Measurements from ENCODE around the gene CENPO.

Gene CENPO, protein sequence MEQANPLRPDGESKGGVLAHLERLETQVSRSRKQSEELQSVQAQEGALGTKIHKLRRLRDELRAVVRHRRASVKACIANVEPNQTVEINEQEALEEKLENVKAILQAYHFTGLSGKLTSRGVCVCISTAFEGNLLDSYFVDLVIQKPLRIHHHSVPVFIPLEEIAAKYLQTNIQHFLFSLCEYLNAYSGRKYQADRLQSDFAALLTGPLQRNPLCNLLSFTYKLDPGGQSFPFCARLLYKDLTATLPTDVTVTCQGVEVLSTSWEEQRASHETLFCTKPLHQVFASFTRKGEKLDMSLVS

DNA sequence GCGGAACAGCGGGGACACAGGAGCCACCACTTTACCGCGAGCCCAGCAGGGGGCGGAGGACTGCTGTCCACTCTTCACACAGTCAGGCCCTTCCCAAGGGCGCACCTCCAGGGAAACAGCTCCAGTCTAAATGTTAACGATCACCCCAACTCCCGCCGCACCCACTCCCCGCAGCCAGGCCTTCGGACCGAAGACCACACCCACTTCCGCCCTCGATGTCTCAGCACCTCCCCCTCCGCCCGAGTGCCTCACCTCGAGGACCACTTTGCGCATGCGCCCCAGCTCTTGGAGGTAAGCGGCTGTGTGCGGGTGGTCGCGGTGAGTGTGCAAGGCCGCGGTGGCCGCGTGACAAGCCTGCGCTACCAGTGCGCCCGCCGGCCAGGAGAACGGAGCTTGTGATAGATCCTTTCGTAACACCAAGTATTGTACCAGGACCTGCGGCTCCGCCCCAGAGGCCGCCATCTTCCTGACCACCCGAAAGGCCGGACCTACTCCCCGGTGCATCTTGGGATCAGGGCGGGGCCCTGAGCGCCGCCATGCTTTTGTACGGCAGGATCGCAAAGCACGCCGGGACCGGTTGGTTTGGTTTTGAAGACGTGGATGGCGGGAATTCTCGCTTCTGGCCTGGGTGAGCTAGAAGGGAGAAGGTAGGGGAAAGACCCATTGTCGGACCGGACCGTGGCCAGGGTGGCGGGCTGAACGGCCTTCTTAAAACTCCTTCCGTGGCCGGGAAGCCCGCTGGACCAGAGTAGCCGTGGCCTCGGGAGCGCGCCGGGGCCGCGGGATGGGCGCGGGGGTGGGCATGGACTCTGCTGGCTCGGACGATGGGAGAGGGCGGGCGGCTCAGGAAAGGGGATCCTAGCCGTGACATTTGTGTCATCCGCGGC, at the start of gene CENPO, which contains the start of gene PTRHD1:
Gene CENPO (plus strand): TSS at position 552 of the 887 bp plus-strand sequence. CDS start 495 bp downstream, outside the sequence.
Gene PTRHD1 (minus strand): TSS at position 518 of the 887 bp plus-strand sequence. CDS start 14 bp downstream, at position 504.
- DNase-seq, result peak; percentile 93

DNA sequence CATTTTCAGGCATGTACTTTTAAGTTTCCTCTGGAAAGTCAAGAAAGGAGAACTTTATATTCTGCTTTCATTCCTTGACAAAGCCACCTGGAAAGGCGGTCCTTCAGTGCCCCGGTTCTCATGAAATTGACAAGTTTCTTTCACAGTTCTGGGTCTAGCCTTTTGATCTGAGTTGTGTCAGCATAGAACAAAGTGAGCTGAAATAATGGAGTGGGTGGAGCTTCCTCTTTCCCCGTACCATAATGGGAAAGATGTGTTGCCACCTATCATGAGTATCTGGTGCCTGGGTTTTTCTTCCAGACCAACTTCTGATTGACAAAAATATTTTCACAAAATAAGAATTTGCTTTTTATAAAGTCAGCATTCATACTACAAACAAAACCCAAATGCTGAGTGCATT, 49.3 kb upstream of the CENPO start:
- DNase-seq, result no peak

DNA sequence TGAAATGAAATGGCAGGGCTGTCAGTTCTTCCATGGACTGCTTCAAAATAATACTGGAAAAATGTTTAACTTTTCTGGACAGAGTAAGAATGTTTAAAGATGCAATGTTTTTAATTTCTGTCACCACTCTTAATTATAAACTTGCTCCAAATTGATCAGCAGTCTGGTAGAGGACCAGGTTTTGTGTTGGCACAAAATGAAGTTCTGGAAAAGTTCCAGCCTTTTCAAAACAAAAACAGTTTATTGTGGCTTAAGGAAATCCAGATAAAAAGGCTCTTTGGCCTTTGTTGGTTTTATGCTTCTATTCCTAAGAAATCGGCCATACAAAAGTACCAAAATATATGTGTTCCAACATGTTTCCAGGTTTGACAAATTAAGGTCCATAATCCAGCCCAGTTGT, 48.9 kb upstream of the CENPO start:
- no peak for DNase-seq

GRCh38 chr2:24745825-24746224, 47.4 kb upstream of the CENPO start:
- DNase-seq, result no peak

GRCh38 chr2:24747299-24747698, 45.9 kb upstream of the CENPO start:
- DNase-seq, result no peak

DNA sequence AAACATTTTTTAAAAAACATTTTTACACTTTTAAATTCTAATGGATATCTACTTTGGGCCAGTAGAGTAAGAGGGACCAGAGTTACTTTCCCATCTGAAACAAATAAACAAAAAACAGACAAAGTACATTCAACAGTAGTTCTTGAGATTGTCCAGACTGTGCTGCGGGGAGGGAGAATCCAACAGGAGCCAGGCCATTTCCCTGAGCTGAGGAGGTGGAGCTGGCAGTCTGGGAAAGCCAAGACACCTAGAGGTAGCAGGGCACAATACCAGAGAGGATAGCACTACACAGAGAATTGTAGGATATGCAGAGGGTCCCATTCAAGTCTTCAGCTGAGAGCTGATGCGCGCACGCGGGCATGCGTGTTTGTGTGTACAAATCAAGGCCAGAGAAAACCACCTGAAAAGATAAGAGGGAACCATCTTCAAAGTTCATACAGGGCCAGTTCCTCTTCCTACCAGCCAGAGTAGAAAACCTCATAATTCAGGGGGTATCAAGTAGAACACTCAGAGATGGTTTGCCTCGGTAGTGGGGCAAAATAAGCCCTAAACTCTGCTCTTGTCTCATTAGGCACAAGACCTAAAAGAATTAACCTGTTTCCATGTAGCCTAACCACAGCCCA, 44.0 kb upstream of the CENPO start:
- DNase-seq, result no peak

GRCh38 chr2:24754985-24755705, 38.1 kb upstream of the CENPO start:
- no peak for DNase-seq

DNA sequence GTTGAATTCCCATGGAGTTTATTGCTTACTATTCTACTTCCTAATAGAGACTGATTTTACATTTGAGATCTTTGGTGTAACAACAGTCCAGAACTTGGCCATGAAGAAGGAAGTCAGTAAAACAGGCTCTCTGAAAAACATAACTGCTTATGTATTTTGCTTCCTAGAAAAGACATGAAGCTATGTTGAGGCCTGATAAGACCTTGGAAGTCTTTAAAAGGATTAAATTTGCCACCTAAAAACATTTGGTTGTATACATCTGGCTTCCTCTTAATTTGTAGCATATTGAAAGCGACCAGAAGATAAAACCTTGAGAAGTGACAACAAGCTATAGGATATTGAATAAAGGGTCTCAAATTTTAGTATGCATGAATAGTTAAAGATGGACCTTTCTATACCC, 36.4 kb upstream of the CENPO start:
- DNase-seq, result no peak

DNA sequence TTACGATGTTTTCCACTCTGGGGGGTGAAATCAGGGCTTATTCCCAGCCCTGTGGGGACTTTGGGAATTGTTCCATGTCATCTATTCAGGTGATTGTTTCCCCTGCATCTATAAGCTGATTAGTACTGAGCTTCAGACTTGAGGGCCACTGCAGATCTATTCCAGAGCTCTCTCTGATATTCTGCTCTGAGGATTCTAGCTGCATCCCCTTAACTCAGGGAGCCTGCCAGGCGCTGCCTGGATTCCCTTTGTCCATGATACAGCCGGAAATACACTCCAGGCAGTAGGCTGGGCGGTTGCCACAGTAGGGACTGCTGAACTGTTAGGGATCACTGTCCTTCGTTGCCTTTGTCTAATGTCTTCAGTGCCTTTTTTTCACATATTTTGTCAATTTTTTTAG, 31.4 kb upstream of the CENPO start:
- no peak for DNase-seq

DNA sequence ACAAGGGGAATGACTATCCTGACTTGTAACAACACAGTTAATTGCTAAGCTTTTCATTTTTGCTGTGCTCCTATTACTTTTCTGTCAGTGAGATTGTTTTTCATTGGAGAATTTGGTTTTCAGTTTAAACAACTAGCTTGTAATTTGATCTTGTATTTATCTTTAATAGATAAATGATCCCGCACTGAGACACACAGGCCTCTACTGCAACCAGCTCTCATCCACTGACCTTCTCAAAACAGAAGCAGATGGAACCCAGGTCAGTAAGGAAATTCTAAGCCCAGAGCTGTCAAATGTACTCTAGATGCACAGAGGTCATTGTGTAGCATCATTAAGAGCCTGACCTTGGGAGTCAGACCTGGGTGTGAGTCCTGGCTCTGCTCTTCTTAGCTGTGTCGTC, 30.7 kb upstream of the CENPO start:
- no peak for DNase-seq

DNA sequence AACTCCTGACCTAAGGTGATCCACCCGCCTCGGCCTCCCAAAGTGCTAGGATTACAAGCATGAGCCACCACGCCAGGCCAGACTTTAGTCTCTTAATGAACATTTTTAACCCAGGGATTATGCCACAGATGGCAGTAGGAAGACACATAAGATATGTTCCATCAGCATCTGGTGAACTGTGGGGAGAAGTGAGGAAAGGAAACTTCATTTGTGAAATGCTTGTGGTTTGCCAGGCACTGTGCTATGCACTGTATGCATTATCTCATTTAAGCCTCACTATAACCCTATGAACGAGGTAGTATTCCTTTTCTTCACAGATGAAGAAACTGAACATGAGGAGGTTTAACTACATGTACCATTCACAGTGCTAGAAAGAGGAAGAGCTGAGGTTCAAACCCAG, 29.4 kb upstream of the CENPO start:
- DNase-seq, result no peak

DNA sequence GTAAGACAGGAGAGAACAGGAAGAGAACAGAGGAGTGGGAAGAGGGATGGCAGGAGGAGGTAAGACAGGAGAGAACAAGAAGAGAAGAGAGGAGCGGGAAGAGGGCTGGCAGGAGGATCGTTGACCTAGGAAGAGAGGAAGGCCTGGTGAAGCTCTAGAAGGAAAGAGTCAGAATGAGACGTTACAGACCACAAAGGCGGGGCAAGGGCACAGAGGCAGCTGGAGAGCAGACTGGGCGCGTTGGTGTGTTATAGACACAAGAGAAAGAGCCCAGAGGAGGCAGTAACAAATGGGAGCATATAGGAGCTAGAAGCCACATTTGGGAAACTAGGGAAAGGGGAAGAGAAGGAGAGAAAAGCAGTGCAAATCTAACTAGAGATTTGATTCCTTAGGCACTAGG, 26.6 kb upstream of the CENPO start:
- no peak for DNase-seq

DNA sequence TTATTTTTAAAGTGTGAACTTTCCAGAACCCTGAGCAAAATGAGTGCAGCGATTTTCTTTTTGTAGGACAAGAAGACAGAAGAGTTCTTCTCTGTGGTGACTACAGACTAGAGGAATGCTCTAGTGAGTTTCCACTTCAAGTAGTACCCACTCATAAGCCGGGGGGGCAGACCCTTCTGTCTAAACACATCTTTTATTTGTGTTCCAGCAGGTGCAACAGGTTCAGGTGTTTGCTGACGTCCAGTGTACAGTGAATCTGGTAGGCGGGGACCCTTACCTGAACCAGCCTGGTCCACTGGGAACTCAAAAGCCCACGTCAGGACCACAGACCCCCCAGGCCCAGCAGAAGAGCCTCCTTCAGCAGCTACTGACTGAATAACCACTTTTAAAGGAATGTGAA, 25.2 kb upstream of the CENPO start:
- DNase-seq, result no peak

DNA sequence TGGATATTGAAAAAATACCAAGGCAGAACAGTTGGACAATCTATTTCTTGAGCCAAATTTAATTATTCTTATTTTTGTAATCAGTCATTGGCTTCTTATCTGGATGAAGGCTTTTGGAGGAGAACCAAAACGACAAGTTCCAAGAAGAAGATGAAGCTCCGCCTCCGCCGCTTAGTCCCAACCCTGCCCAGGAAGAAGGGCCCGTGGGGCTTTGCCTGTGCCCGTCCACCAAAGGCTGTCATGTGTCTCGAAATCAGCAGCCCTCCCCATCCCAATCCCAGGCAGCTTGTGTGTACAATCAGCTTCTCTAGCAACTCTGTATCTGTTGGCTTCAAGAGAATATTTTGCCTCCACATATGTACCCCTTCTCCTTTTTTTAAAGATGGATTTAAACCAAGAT, 24.6 kb upstream of the CENPO start:
- no peak for DNase-seq

GRCh38 chr2:24771061-24771460, 22.2 kb upstream of the CENPO start:
- DNase-seq, result no peak

GRCh38 chr2:24771764-24772586, 21.2 kb upstream of the CENPO start:
- no peak for DNase-seq

GRCh38 chr2:24774373-24774772, 18.9 kb upstream of the CENPO start:
- DNase-seq, result no peak

- DNase-seq, result no peak
These were observed 14.1 kb upstream of the CENPO start for GRCh38 chr2:24779116-24779515.

GRCh38 chr2:24783641-24784040, 9.6 kb upstream of the CENPO start:
- no peak for DNase-seq

DNA sequence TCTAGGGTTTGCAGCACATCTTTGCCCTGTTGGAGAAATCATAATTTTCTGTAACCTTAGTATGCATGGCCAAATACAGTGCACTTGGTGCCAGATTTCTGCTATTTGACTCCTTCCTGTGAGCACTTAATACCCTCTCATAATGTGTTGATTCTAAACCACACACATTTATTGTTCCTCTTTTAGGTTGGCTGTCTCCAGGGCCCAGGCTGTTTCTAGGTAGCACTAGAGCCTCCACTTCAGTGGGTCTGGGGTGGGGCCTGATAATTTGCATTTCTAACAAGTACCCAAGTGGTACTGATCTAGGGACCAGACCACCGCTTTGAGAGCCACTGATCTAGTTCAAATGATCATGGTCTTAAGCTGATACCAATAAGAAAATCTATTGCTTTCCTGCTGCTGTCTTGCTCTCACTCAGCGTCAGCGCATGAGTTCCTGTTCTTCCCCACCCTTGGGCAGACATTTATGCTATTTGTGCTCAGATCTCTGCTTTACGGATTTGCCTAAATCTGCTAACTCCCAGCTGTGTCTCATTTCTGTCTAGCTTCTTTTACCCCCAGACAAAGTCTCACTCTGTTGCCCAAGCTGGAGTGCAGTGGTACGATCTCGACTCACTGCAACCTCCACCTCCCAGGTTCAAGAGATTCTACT, 7.4 kb upstream of the CENPO start:
- DNase-seq, result no peak

DNA sequence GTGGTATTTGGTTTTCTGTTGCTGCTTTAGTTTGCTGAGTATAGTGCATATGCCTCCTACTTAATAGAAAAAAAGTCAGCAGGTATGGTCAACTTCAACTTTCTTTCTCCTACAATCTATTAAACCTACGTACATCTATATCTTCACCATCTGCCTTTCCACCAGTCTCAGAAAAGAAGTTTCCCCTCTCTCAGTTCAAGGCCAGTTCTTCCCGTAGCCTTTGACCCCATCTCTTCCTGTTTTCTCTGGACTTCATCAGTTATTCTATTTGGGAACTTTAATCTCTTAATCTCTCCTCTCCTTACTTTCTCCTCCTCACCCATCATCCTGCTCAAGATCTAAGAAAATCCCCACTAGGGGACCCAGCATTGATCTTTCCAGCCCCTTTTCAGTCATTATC, 5.7 kb upstream of the CENPO start:
- DNase-seq, result no peak

GRCh38 chr2:24788816-24789215, 4.4 kb upstream of the CENPO start:
- DNase-seq, result no peak
